HEK293 (cell line): Measurements from ENCODE around the gene CRYBB1.

ENCODE experiments used
- CTCF ChIA-PET: fragments of 350-600 bp; formaldehyde crosslinking; extraction: SDS; loops from one replicate; lab custom pipeline; 2021; ENCODE audit warnings: antibody characterized with exemption; lab: Yijun Ruan, JAX
- POLR2A ChIA-PET: fragments of 300-600 bp; formaldehyde crosslinking; extraction: SDS; loops from one replicate; lab custom pipeline; 2020; ENCODE audit warnings: antibody characterized with exemption, inconsistent platforms; lab: Yijun Ruan, JAX
- H3K27ac ChIP-seq: fragments of 200-500 bp; sonication (Bioruptor generic); 2 replicates; pipeline ENCODE4 v1.5.1; 2014; ENCODE audit warnings: low read depth, low read length, control low read depth, inconsistent platforms; ENCODE audit errors: extremely low read depth
- H3K36me3 ChIP-seq, 2 experiments: fragments of 200-500 bp in 1 of 2; sonication (Bioruptor generic) in 1 of 2; 1 replicate in 1 of 2; 2 replicates in 1 of 2; pipeline ENCODE4 v1.5.1; 2014 to 2017; ENCODE audit warnings: inconsistent platforms in 2 of 2, low read length in 2 of 2; ENCODE audit not compliant: control insufficient read depth in 2 of 2, insufficient read depth in 1 of 2
- H3K4me1 ChIP-seq: fragments of 200-500 bp; sonication (Bioruptor generic); 2 replicates; pipeline ENCODE4 v1.5.1; 2014; ENCODE audit warnings: mild to moderate bottlenecking, low read length, inconsistent platforms; ENCODE audit not compliant: control insufficient read depth, insufficient read depth
- H3K4me3 ChIP-seq: 2 replicates; pipeline ENCODE4 v1.5.1; 2011; ENCODE audit warnings: low read depth, mild to moderate bottlenecking, control low read depth, low read length, moderate library complexity
- H3K9me3 ChIP-seq: fragments of 200-500 bp; sonication (Bioruptor generic); 2 replicates; pipeline ENCODE4 v1.5.1; 2014; ENCODE audit warnings: low read depth, low read length, inconsistent platforms; ENCODE audit not compliant: control insufficient read depth, insufficient read depth
- EGR2 ChIP-seq: fragments of 450-650 bp; formaldehyde crosslinking; IDR thresholded peaks from 2 replicates; pipeline ENCODE4 v1.5.1; 2016; ENCODE audit warnings: low read depth, missing biosample characterization, missing genetic modification characterization
- HIC1 ChIP-seq: fragments of 450-650 bp; formaldehyde crosslinking; IDR thresholded peaks from 2 replicates; pipeline ENCODE4 v1.5.1; 2016; ENCODE audit warnings: missing biosample characterization, missing genetic modification characterization
- OVOL3 ChIP-seq: fragments of 450-650 bp; formaldehyde crosslinking; IDR thresholded peaks from 2 replicates; pipeline ENCODE4 v1.5.1; 2016; ENCODE audit warnings: missing biosample characterization, missing genetic modification characterization
- PRDM4 ChIP-seq: fragments of 450-650 bp; formaldehyde crosslinking; IDR thresholded peaks from 2 replicates; pipeline ENCODE4 v1.5.1; 2017; ENCODE audit warnings: missing biosample characterization, missing genetic modification characterization
- ZBTB21 ChIP-seq: fragments of 450-650 bp; formaldehyde crosslinking; IDR thresholded peaks from 2 replicates; pipeline ENCODE4 v1.5.1; 2017; ENCODE audit warnings: missing biosample characterization, missing genetic modification characterization
- ZFHX2 ChIP-seq: fragments of 450-650 bp; formaldehyde crosslinking; conservative IDR thresholded peaks from 2 replicates; pipeline ENCODE4 v1.5.1; 2016; ENCODE audit warnings: missing biosample characterization, missing genetic modification characterization
- ZIC2 ChIP-seq: fragments of 450-650 bp; formaldehyde crosslinking; IDR thresholded peaks from 2 replicates; pipeline ENCODE4 v1.5.1; 2016; ENCODE audit warnings: missing biosample characterization, missing genetic modification characterization
- ZNF16 ChIP-seq: fragments of 450-650 bp; formaldehyde crosslinking; IDR thresholded peaks from 2 replicates; pipeline ENCODE4 v1.5.1; 2016; ENCODE audit warnings: low read depth, missing biosample characterization, missing genetic modification characterization
- ZNF266 ChIP-seq: fragments of 450-650 bp; formaldehyde crosslinking; IDR thresholded peaks from 2 replicates; pipeline ENCODE4 v1.5.1; 2016; ENCODE audit warnings: missing biosample characterization, missing genetic modification characterization, low read depth
- ZNF274 ChIP-seq, 2 experiments: fragments of 200-500 bp in 1 of 2; fragments of 450-650 bp in 1 of 2; sonication (Bioruptor generic) in 1 of 2; formaldehyde crosslinking in 1 of 2; IDR thresholded peaks; 2 replicates each; pipeline versions ENCODE4 v1.5.1 to v1.6.1; 2014 to 2016; ENCODE audit warnings: borderline replicate concordance in 1 of 2, inconsistent platforms in 1 of 2, low read length in 1 of 2, missing biosample characterization in 1 of 2, missing genetic modification characterization in 1 of 2
- ZNF433 ChIP-seq: fragments of 450-650 bp; formaldehyde crosslinking; IDR thresholded peaks from 2 replicates; pipeline ENCODE4 v1.5.1; 2016; ENCODE audit warnings: missing biosample characterization, missing genetic modification characterization, low read depth
- ZNF529 ChIP-seq: fragments of 450-650 bp; formaldehyde crosslinking; IDR thresholded peaks from 2 replicates; pipeline ENCODE4 v1.5.1; 2017; ENCODE audit warnings: missing genetic modification characterization, missing biosample characterization; ENCODE audit not compliant: insufficient replicate concordance
- ZNF626 ChIP-seq: fragments of 450-650 bp; sonication (Bioruptor Pico); formaldehyde crosslinking; IDR thresholded peaks from 2 replicates; pipeline ENCODE4 v1.5.1; 2018; ENCODE audit warnings: missing biosample characterization, missing genetic modification characterization, inconsistent platforms
- ZNF654 ChIP-seq: fragments of 450-650 bp; formaldehyde crosslinking; IDR thresholded peaks from 2 replicates; pipeline ENCODE4 v1.5.1; 2016; ENCODE audit warnings: low read depth, missing biosample characterization, missing genetic modification characterization
- ZNF747 ChIP-seq: fragments of 450-650 bp; formaldehyde crosslinking; IDR thresholded peaks from 2 replicates; pipeline ENCODE4 v1.5.1; 2016; ENCODE audit warnings: missing biosample characterization, missing genetic modification characterization

CRYBB1 gene

GRCh38 chr22:26570864-26571525, 46.8 kb downstream of the CRYBB1 start:
- TF ChIP-seq ZBTB21 (tag by site-specific recombination) (no peak), ZNF433 (no peak), ZNF16 (peak; percentile 72)
- H3K27ac ChIP-seq: no peak overlapping the region
- H3K9me3 ChIP-seq: no peaks in the 10 kb centered on the region
- H3K4me3 ChIP-seq: no peak overlapping the region
- H3K4me1 ChIP-seq: no peaks in the 10 kb centered on the region
- no peaks in the 10 kb centered on the region for H3K36me3 ChIP-seq
- ChIA-PET POLR2A (no interaction called here), CTCF (interaction anchor here (0.6 kb wide), 1 partner anchor 54 kb away, joined by 3 read pairs; no protein-coding TSS in a partner anchor)

GRCh38 chr22:26570115-26570514, 47.7 kb downstream of the CRYBB1 start:
- Histone ChIP-seq H3K36me3 (peaks cover 0 to under 1% of the 10 kb centered on the region in 2 experiments; a peak in 1 of 3 replicates), H3K27ac (no peak overlapping the region), H3K4me3 (no peak overlapping the region), H3K9me3 (no peaks in the 10 kb centered on the region)
- CTCF ChIA-PET: no interaction called here
- POLR2A ChIA-PET: no interaction called here
- peak; percentile 40 for TF ChIP-seq ZFHX2
- peak; percentile 60 for TF ChIP-seq EGR2
- TF ChIP-seq OVOL3 (tag by site-specific recombination): no peak
- no peak for TF ChIP-seq ZNF529 (tag by site-specific recombination)
- TF ChIP-seq ZNF747: no peak
- TF ChIP-seq, all 188 proteins: peak for 2
- H3K4me1 ChIP-seq: no peaks in the 10 kb centered on the region

GRCh38 chr22:26568207-26568706, 49.6 kb downstream of the CRYBB1 start:
- TF ChIP-seq ZNF626 (tag by site-specific recombination): no peak
- no peak for TF ChIP-seq ZNF266 (tag by site-specific recombination)
- no peak for TF ChIP-seq PRDM4 (tag by site-specific recombination)
- TF ChIP-seq ZIC2: peak; percentile 39; the same call in 1 of the 2 replicates
- TF ChIP-seq HIC1 (tag by site-specific recombination): no peak
- no peak for TF ChIP-seq ZNF654 (tag by site-specific recombination)
- TF ChIP-seq ZNF274 (IDR thresholded peaks at IDR 0.05; ENCODE audit: low read length): no peak
- no peak for TF ChIP-seq ZNF274 (tag by site-specific recombination; IDR thresholded peaks at IDR 0.05; ENCODE audit: borderline replicate concordance)
- TF ChIP-seq, all 188 proteins: peak for 1
- H3K36me3 ChIP-seq: peaks cover 0 to 6% of the 10 kb centered on the region in 2 experiments; a peak in 1 of 3 replicates
- H3K4me1 ChIP-seq: no peaks in the 10 kb centered on the region
- CTCF ChIA-PET: no interaction called here
- POLR2A ChIA-PET: no interaction called here
- no peaks in the 10 kb centered on the region for H3K9me3 ChIP-seq
- no peak overlapping the region for H3K27ac ChIP-seq
- no peak overlapping the region for H3K4me3 ChIP-seq
